ENCODE data around the gene JCAD.

DNA sequence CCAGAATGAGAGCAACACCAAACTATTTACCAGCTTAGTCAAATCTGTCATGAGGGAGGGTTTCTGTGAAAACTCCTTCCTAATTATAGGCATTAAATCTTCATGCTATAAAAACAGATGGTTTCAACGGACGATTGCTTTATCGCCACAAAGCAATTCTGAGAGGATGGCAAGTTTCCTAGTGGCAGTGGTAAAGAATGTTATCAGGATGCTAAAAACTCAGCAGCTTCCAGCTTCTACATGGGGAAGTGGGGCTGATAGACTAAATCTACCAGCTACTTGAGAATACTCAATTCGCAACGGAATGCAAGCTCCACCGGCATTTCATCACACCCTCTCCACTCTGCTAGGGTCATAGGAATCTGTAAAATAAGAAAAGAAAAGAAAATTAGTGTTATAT lies 41.8 kb downstream of the JCAD start:
- TF ChIP-seq POLR2A (IDR thresholded peaks at IDR 0.05; ENCODE audit: low read length), result no peak
- TF ChIP-seq GATA1 (IDR thresholded peaks at IDR 0.05; ENCODE audit: low read depth, low read length), result no peak
